Glomerular visceral epithelial cell (primary cell): ENCODE results near the gene TIMP2.

Source experiments
- DNase-seq: peaks from one replicate; pipeline ENCODE4 v3.0.0-alpha.2; 2016; ENCODE audit errors: extremely low spot score

Gene TIMP2

DNA sequence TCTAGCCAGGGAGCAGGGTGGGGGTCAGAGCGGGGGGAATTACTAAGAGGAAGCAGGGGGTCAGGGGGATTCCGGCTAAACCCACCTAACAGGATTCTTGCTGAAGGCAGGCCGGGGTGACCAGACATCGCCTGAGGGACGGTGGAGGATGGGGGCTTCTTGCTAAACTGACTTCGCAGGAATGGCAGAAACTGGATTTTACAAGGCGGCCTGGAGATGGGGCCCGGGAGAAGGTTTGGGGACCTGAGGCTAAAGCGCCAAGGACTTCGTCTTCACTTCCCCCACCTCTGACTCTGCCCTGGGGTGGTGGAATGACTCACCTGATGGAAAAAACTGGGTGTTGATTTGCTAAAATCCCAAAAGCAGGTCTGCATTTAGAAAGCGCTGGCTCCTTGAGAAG is 31.1 kb upstream of the TIMP2 start:
- DNase-seq, result no peak

DNA sequence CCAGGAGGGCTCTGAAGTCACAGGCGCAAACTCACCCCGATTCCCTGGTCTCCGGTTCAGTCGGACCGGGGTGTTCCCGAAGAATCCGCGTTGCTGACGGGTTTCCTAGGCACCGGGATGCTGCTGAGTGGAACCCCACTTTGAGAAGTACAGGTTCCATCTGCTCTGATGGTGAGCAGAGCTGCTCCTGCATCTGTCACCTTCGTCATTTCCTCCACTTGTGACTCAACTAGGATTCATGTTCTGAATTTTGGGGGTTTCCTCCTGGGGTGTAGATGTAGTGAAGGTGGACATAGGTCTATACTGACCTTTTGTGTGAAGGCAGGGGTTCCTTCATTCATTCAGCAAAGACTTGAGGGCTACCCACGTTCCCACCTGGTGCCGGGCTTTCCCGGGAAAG is 29.5 kb upstream of the TIMP2 start:
- DNase-seq, result no peak

GRCh38 chr17:78953356-78954350 is 28.5 kb upstream of the TIMP2 start:
- no peak for DNase-seq

DNA sequence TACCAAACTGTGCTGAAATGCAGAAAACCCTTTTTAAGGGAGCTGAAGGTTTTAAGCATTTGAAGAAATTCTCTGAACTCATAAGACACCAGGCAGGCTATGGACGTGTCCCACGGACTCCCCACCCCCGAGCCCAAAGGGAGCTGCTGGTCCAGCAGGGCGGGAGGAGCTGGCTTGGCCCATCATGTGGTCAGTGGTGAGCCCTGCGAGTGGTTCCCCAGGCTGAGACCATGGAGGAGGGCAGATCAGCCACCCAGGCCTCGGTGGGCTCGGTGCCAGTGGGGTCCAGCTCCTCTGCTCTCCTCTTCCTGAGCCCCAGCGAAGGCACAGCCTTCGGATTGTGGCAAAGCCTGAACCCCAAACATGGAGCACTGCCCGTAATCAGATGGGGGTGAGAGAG is 27.5 kb upstream of the TIMP2 start:
- no peak for DNase-seq

DNA sequence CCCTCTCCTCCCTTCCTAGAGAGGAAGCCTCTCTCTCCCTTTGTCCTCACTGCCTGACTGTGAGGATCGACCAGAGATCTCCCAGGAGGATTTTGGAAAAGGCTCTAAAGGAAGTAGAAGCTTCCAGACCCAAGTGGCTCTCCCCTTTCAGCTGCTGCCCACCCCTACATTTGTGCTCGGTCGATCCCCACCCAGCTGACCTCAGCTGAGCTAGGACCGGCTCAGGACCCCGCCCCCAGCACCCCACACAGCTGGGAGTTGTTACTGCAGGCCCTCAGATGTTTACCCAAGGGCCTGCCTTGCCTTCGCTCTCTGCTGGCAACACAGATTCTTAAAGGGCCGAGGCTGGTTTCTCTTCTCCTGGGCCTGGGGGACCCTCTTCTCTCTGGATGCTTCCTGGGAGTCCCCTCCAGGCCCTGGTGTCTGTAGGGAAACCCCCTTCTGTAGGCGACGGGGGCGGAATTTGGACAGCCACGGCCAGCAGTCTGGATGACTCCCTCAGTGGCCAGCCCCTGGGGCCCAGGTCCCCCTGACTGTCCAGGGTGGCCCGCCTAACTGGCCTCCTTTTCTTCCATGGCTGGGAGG is 26.9 kb upstream of the TIMP2 start:
- DNase-seq, result no peak

- DNase-seq, result no peak
Measured at GRCh38 chr17:78950870-78951269, 25.7 kb upstream of the TIMP2 start.

- DNase-seq, result no peak
Measured at GRCh38 chr17:78947235-78948149, 22.3 kb upstream of the TIMP2 start.

DNA sequence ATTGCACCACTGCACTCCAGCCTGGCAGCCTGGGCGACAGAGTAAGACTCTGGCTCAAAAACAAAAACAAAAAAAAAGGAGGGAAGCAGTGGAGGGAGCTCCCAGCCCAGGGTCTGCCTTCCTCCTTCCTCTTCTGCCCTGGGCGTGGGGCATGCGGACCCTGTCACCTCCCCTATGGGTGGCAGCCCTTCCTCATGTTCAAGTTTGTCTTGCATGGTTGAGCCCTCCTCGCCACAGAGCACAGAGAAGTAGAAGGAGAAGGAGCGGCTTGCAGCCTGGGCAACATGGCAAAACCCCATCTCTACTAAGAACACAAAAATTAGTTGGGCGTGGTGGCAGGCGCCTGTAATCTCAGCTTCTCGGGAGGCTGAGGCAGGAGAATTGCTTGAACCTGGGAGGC is 21.4 kb upstream of the TIMP2 start:
- DNase-seq, result no peak

GRCh38 chr17:78946131-78946530 is 20.9 kb upstream of the TIMP2 start:
- no peak for DNase-seq

DNA sequence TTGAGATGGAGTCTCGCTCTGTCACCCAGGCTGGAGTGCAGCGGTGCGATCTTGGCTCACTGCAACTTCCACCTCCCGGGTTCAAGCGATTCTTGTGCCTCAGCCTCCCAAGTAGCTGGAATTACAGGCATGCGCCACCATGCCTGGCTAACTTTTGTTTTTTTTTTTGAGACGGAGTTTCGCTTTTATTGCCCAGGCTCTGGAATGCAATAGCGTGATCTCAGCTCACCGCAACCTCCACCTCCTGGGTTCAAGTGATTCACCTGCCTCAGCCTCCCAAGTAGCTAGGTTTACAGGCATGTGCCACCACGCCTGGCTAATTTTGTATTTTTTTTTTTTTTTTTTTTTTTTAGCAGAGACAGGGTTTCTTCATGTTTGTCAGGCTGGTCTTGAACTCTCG is 20.3 kb upstream of the TIMP2 start:
- DNase-seq, result peak; percentile 75

DNA sequence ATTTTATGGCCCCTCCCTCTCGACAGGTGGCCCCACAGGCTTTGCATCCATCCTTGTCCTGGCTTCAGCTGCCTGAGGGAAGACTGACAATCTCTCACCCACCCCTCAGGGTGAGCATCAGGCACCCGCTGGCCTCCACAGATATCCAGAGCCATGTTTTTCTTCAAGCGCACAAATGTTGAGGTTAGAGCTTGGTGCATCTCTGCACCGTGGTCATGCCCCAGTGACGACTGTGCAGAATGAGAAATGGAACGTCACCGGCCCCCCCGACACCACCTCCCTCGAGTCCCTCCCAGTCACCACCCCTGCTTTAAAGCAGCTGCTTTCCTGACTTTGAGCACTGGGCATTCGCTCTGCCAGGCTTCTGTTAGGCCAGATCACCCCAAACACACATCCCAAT is 19.8 kb upstream of the TIMP2 start:
- DNase-seq, result peak; percentile 69

GRCh38 chr17:78944026-78944425 is 18.8 kb upstream of the TIMP2 start:
- no peak for DNase-seq

DNA sequence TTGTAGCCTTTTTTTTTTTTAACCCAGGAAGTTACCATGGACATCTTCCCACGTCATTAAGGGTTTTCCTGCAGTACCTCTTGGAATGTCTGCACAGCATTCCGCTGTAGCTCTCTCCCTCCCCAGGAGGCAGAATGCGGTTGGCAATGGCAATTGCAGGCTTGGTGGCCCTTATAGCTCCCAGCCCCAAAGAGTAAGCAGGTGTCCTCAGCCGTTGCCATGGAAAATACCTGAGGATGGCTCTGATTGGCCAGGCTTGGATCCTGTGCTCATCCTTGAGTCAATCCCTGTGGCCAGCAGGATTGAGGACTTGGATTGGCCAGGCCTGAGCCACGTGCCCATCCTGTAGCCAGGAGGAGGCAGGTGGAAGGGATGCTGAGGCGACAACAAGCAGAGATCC is 15.5 kb upstream of the TIMP2 start:
- DNase-seq, result peak; percentile 71

GRCh38 chr17:78940258-78940657 is 15.1 kb upstream of the TIMP2 start:
- no peak for DNase-seq

DNA sequence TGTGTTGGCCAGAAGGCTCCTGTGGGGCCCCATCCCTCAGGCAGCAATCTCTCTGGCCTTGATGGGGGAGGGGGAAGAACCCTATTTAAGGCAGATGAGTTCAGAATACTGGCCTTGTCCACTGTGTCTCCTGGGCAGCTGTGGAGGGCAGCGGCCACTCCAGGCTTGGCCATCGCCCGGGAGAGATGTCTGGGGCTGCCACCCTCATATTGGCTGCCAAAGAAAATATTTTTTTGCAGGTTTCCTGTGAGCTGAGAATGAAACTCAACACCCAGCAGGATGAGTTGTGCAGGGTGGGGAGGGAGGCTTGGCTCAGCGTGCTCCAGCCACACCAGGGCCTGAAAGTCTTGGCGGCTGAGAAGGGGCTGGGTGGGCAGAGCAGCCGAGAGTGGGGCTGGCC is 14.4 kb upstream of the TIMP2 start:
- peak; percentile 48 for DNase-seq

DNA sequence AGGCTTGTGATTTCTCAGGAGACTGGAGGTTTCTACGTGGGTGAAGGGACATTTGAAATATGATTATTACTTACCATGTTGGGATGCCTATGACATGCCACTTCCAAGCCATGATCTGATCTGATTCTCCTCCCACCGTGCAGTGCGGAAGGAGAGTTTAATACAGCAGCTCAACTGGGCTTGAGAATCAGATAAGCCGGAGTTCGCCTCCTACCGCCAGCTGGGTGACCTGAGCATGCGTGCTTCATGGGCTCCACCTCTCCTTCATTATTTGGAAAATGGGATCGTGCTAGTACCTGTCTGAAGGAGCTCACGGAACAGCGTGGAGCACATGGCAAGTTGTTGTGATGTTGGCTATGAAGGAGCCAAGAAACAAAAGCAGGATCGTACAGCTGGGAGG is 12.4 kb upstream of the TIMP2 start:
- no peak for DNase-seq

GRCh38 chr17:78935419-78936323 is 10.5 kb upstream of the TIMP2 start:
- peak; percentile 93 for DNase-seq

DNA sequence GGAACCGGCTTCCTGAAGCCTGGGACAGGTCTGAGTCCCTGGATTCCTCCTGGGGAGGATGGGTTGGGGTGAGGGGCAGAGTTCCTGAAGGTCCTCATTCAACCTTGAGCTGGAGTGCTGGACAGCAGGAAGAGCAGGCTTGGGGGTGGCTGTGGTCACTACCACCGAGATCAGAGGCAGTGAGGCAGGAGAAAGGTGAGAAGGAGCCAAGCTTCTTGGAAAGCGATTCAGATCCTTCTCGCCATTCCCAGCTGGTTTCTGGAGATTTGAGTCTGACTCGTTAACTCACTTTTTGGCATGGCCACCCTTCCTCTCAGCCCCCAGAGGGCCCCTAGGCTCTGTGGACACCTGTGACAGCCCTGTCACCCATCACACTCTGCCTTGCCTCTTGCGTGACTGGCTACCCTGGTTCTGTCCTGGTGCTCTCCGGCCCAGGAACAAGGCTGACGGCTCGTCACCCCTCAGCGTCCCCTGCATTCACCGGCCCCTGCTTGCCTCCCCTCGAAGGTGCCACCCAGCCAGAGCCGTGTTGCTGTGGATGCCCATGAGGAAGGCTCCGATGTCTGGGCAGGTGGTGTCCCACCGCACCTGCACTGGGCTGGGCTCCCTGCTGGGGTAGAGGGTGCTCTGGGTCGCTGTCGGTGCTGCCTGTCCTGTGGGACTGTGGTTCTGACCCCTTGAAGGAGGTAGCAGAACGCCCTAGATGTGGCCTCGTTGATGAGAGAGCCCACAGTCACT is 9.7 kb upstream of the TIMP2 start:
- DNase-seq, result peak; percentile 74

DNA sequence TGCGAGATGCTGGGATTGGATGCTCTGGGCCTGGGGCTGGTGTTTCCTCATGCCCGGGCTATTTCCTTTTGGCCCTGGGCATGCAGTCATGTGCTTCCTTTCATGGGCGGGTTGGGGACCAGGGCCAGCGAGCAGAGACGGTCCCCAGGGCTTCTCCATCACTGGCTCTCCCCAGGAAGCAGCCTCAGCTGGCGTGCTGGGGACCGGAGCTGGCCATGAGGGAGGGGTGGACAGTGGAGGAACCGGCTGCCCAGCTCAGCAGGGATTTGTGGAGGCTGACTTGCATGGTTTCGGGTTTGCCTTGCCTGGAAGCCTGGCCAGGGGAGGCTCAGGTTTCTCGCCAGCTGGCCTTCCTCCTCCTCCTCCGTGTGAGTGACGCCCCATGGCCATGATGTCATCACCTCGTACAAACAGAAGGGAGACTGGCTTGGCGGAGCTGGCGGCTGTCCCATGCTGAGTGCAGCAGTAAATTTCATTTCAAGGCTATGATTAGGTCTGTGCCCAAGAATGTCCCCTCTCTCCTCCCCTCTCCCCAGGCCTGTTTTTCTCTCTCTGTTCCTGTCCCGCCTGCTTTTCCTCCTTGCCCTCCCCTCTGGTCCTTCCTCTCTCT is 8.9 kb upstream of the TIMP2 start:
- peak; percentile 95 for DNase-seq
